Stimulated activated CD8-positive, alpha-beta memory T cell treated with anti-CD3 and anti-CD28 coated beads, Interleukin-15, amount 100 ng/mL, for 24 hours (primary cell): ENCODE measurements around the gene TACC3.
A peak's percentile ranks its signal among the peaks of the same experiment; 100 is the strongest.
"Not testable (repeated sequence)": the region's sequence is repeated elsewhere in the genome, so short reads cannot be mapped to it uniquely, and the experiment has no call there.

ENCODE experiments used
- DNase-seq: peaks from one replicate; pipeline ENCODE4 v3.0.0-alpha.2; 2020; ENCODE audit warnings: low read depth

TACC3 gene

GRCh38 chr4:1721003-1721665 is at the start of gene TACC3, which contains the start of gene TMEM129:
TSS of gene TACC3 (plus strand) at chr4:1721521. CDS start at chr4:1723422, 1,901 bp downstream.
TSS of gene TMEM129 (minus strand) at chr4:1721323. CDS start at chr4:1720837, 486 bp downstream.
- peak; percentile 77 for DNase-seq

- no peak for DNase-seq
These were observed 47.6 kb upstream of the TACC3 start for GRCh38 chr4:1673671-1674070.

GRCh38 chr4:1674682-1675081 is 46.6 kb upstream of the TACC3 start:
- DNase-seq, result no peak

GRCh38 chr4:1675136-1675801 is 46.1 kb upstream of the TACC3 start:
- DNase-seq, result no peak

- DNase-seq, result no peak
These were observed 45.6 kb upstream of the TACC3 start for GRCh38 chr4:1675802-1676137.

GRCh38 chr4:1676605-1677525 is 44.5 kb upstream of the TACC3 start:
- no peak for DNase-seq

GRCh38 chr4:1678244-1678643 is 43.1 kb upstream of the TACC3 start:
- DNase-seq, result no peak

GRCh38 chr4:1682860-1683259 is 38.5 kb upstream of the TACC3 start:
- DNase-seq, result no peak

GRCh38 chr4:1683261-1683735 is 38.0 kb upstream of the TACC3 start:
- no peak for DNase-seq

- no peak for DNase-seq
These were observed 37.4 kb upstream of the TACC3 start, which contains the start of gene FAM53A for GRCh38 chr4:1683736-1684505. TSS of gene FAM53A (minus strand) at chr4:1684313. CDS start at chr4:1668741, 15,572 bp downstream.

- DNase-seq, result peak; percentile 96
These were observed 36.7 kb upstream of the TACC3 start for GRCh38 chr4:1684506-1685234.

GRCh38 chr4:1685235-1686150 is 35.8 kb upstream of the TACC3 start:
- DNase-seq, result no peak

GRCh38 chr4:1686440-1687036 is 34.8 kb upstream of the TACC3 start:
- DNase-seq, result no peak

- no peak for DNase-seq
These were observed 30.6 kb upstream of the TACC3 start for GRCh38 chr4:1690698-1691097.

- no peak for DNase-seq
These were observed 29.5 kb upstream of the TACC3 start for GRCh38 chr4:1691737-1692373.

- DNase-seq, result peak; percentile 39
These were observed 28.0 kb upstream of the TACC3 start for GRCh38 chr4:1693131-1693896.

GRCh38 chr4:1695913-1696312 is 25.4 kb upstream of the TACC3 start:
- DNase-seq, result no peak

- not testable (repeated sequence) for DNase-seq
These were observed 19.6 kb upstream of the TACC3 start for GRCh38 chr4:1701671-1702070.
